Left lung (tissue), 10 donors: Measurements from ENCODE around the gene RTN4RL1. TPM values are rescaled to one million over a fixed set of nuclear protein-coding genes. Genes with fewer than 3 reads are reported as not detected.

Experiments used
- ATAC-seq: fragments of 200-7000 bp; cut with Tn5 transposase; one replicate; pipeline ENCODE4 v1.9.1; 2020; ENCODE audit warnings: moderate library complexity
- DNase-seq, 4 donors: peaks; one replicate each; pipeline ENCODE4 v3.0.0-alpha.2; 2013 to 2020
- H3K27ac ChIP-seq, 2 donors: fragments of 200-600 bp; sonication (generic) in 1 of 2; one replicate each; pipeline versions ENCODE4 v1.5.0 to v1.8.0; 2020 to 2021
- H3K27me3 ChIP-seq, 2 donors: fragments of 200-600 bp; sonication (generic) in 1 of 2; one replicate each; pipeline versions ENCODE4 v1.5.0 to v1.8.0; 2020 to 2021
- H3K36me3 ChIP-seq, 2 donors: fragments of 200-600 bp; sonication (generic) in 1 of 2; one replicate each; pipeline versions ENCODE4 v1.5.0 to v1.8.0; 2020 to 2021
- H3K4me1 ChIP-seq, 2 donors: fragments of 200-600 bp; one replicate each; pipeline ENCODE4 v1.8.0; 2021
- H3K4me3 ChIP-seq, 2 donors: fragments of 200-600 bp; sonication (generic) in 1 of 2; one replicate each; pipeline versions ENCODE4 v1.5.0 to v1.8.0; 2020 to 2021; ENCODE audit warnings: mild to moderate bottlenecking in 1 of 2
- H3K9me3 ChIP-seq, 2 donors: fragments of 200-600 bp; sonication (generic) in 1 of 2; one replicate each; pipeline versions ENCODE4 v1.5.0 to v1.8.0; 2020 to 2021
- CTCF ChIP-seq, 2 donors: fragments of 200-600 bp; sonication (generic) in 1 of 2; IDR thresholded peaks; one replicate each; pipeline versions ENCODE4 v1.5.0 to v1.8.0; 2021; ENCODE audit warnings: antibody characterized with exemption in 2 of 2
- intact Hi-C, 2 donors: fragments of 100-400 bp; cut with DNase I; formaldehyde crosslinking; loops; one replicate each; pipeline versions ENCODE4 v1.11.2 to v1.14.2; 2022
- polyA plus RNA-seq, 6 donors: library from polyadenylated mRNA; unstranded; fragments of 120-200 nt; gene quantifications; one replicate each; pipeline ENCODE4 v1.2.1, GENCODE V29; 2013; ENCODE audit not compliant: insufficient read length in 6 of 6
- total RNA-seq, 2 donors: library from RNA; stranded (reverse); fragmentation: NEBNext Ultra II Directional; extraction: Animal tissue kit (Norgen Biotek cat#: 25700); gene quantifications; one replicate each; pipeline ENCODE4 v1.2.1, GENCODE V29; 2021
- donor health status: DM: no; HTN: yes; CAD: no.
- donor health status: DM: no; HTN: no; CAD: no.

The RTN4RL1 gene
- total and polyA plus RNA-seq, 8 donors: 0.34 to 5.1 (median 0.51) TPM

GRCh38 chr17:1963250-1963649 lies 61.9 kb downstream of the RTN4RL1 start:
- ATAC-seq (no peak), DNase-seq (no peak)
- Histone ChIP-seq H3K9me3 (no peaks in the 10 kb centered on the region), H3K4me1 (no peaks in the 10 kb centered on the region), H3K27me3 (peaks cover 0 to 13% of the 10 kb centered on the region in 2 donors), H3K27ac (no peak overlapping the region), H3K4me3 (no peak overlapping the region), H3K36me3 (no peaks in the 10 kb centered on the region)
- intact Hi-C loops: no loop called here
- no peak for TF ChIP-seq CTCF (IDR thresholded peaks at IDR 0.05)

GRCh38 chr17:1961189-1961588 lies 63.9 kb downstream of the RTN4RL1 start:
- DNase-seq: no peak
- Histone ChIP-seq H3K4me3 (no peak overlapping the region), H3K4me1 (no peaks in the 10 kb centered on the region), H3K27me3 (peaks cover 0 to 1% of the 10 kb centered on the region in 2 donors), H3K9me3 (no peaks in the 10 kb centered on the region), H3K36me3 (no peaks in the 10 kb centered on the region), H3K27ac (no peak overlapping the region)
- no peak for ATAC-seq
- TF ChIP-seq CTCF (IDR thresholded peaks at IDR 0.05): no peak
- intact Hi-C loops: no loop called here

- no peak for TF ChIP-seq CTCF (IDR thresholded peaks at IDR 0.05)
- peak; percentile 32 for ATAC-seq
- no peak overlapping the region for H3K27ac ChIP-seq
These were observed 64.6 kb downstream of the RTN4RL1 start for GRCh38 chr17:1960545-1960912.

GRCh38 chr17:1959871-1960544 lies 65.1 kb downstream of the RTN4RL1 start:
- DNase-seq: peak in 1 of 4 donors; percentile 50
- H3K27ac ChIP-seq: no peak overlapping the region
- intact Hi-C loops: no loop called here
- H3K36me3 ChIP-seq: no peaks in the 10 kb centered on the region
- peak; percentile 89 for ATAC-seq
- no peaks in the 10 kb centered on the region for H3K9me3 ChIP-seq
- no peak for TF ChIP-seq CTCF (IDR thresholded peaks at IDR 0.05)
- H3K4me3 ChIP-seq: no peak overlapping the region
- no peaks in the 10 kb centered on the region for H3K4me1 ChIP-seq
- H3K27me3 ChIP-seq: no peaks in the 10 kb centered on the region

More at GRCh38 chr17:1960545-1960912, 64.6 kb downstream of the RTN4RL1 start:
- intact Hi-C loops: no loop called here
- no peaks in the 10 kb centered on the region for H3K4me1 ChIP-seq
- H3K9me3 ChIP-seq: no peaks in the 10 kb centered on the region
- no peaks in the 10 kb centered on the region for H3K27me3 ChIP-seq
- DNase-seq: no peak
- no peaks in the 10 kb centered on the region for H3K36me3 ChIP-seq
- no peak overlapping the region for H3K4me3 ChIP-seq

- H3K9me3 ChIP-seq: no peaks in the 10 kb centered on the region
- TF ChIP-seq CTCF (IDR thresholded peaks at IDR 0.05): no peak
- no peak overlapping the region for H3K4me3 ChIP-seq
- peak in 1 of 4 donors; percentile 37 for DNase-seq
- no peak for ATAC-seq
- H3K4me1 ChIP-seq: no peaks in the 10 kb centered on the region
- H3K27me3 ChIP-seq: no peaks in the 10 kb centered on the region
- no peaks in the 10 kb centered on the region for H3K36me3 ChIP-seq
- intact Hi-C loops: no loop called here
- no peak overlapping the region for H3K27ac ChIP-seq
These were observed 66.8 kb downstream of the RTN4RL1 start for GRCh38 chr17:1958134-1958881.
